B cell (primary cell): Measurements from ENCODE around the gene IPMK.

Experiments used
- CTCF ChIP-seq: fragments of 200-600 bp; IDR thresholded peaks from one replicate; pipeline ENCODE4 v1.8.0; 2022; ENCODE audit warnings: antibody characterized with exemption, mild to moderate bottlenecking
- EZH2 ChIP-seq: IDR thresholded peaks from 2 replicates; pipeline ENCODE4 v1.6.1; 2012; ENCODE audit warnings: borderline replicate concordance, low read depth, mild to moderate bottlenecking, moderate library complexity, low read length; ENCODE audit not compliant: insufficient read depth, poor library complexity, severe bottlenecking

- no peak for TF ChIP-seq CTCF
- TF ChIP-seq EZH2 = no peak
Observed at GRCh38 chr10:58307676-58308075, 40.0 kb upstream of the IPMK start.
